ENCODE data around the gene RAP1GDS1.
"Not testable (repeated sequence)": the region's sequence is repeated elsewhere in the genome, so short reads cannot be mapped to it uniquely, and the experiment has no call there.

Gene RAP1GDS1

GRCh38 chr4:98358630-98359248 lies 97.6 kb downstream of the RAP1GDS1 start:
- DNase-seq = no peak

- no peak for DNase-seq
These were observed 98.5 kb downstream of the RAP1GDS1 start for GRCh38 chr4:98359646-98360045.

GRCh38 chr4:98363431-98363830 lies 102.2 kb downstream of the RAP1GDS1 start:
- DNase-seq = no peak

- DNase-seq = not testable (repeated sequence)
These were observed 105.1 kb downstream of the RAP1GDS1 start for GRCh38 chr4:98366275-98366674.

GRCh38 chr4:98368000-98368399 lies 106.8 kb downstream of the RAP1GDS1 start:
- DNase-seq = not testable (repeated sequence)

- no peak for DNase-seq
These were observed 108.1 kb downstream of the RAP1GDS1 start for GRCh38 chr4:98369322-98369721.

- no peak for DNase-seq
These were observed 113.5 kb downstream of the RAP1GDS1 start for GRCh38 chr4:98374643-98375042.

GRCh38 chr4:98377559-98377958 lies 116.4 kb downstream of the RAP1GDS1 start:
- no peak for DNase-seq

GRCh38 chr4:98381306-98381705 lies 120.1 kb downstream of the RAP1GDS1 start:
- no peak for DNase-seq

GRCh38 chr4:98383431-98384106 lies 122.4 kb downstream of the RAP1GDS1 start:
- no peak for DNase-seq

GRCh38 chr4:98385831-98386230 lies 124.6 kb downstream of the RAP1GDS1 start:
- DNase-seq = no peak

GRCh38 chr4:98387345-98388026 lies 126.3 kb downstream of the RAP1GDS1 start:
- no peak for DNase-seq

GRCh38 chr4:98394134-98394533 lies 132.9 kb downstream of the RAP1GDS1 start:
- no peak for DNase-seq

GRCh38 chr4:98399915-98400314 lies 138.7 kb downstream of the RAP1GDS1 start:
- DNase-seq = no peak

GRCh38 chr4:98406819-98407218 lies 145.6 kb downstream of the RAP1GDS1 start:
- DNase-seq = no peak

- no peak for DNase-seq
These were observed 150.5 kb downstream of the RAP1GDS1 start for GRCh38 chr4:98411731-98412130.

- DNase-seq = no peak
These were observed 155.7 kb downstream of the RAP1GDS1 start for GRCh38 chr4:98416844-98417243.

- not testable (repeated sequence) for DNase-seq
These were observed 159.0 kb downstream of the RAP1GDS1 start for GRCh38 chr4:98420151-98420550.

GRCh38 chr4:98421111-98421510 lies 159.9 kb downstream of the RAP1GDS1 start:
- no peak for DNase-seq

- no peak for DNase-seq
These were observed 161.8 kb downstream of the RAP1GDS1 start for GRCh38 chr4:98423009-98423408.

GRCh38 chr4:98430708-98431403 lies 169.7 kb downstream of the RAP1GDS1 start:
- no peak for DNase-seq

GRCh38 chr4:98433691-98434090 lies 172.5 kb downstream of the RAP1GDS1 start:
- peak; percentile 6 for DNase-seq

GRCh38 chr4:98434816-98435215 lies 173.6 kb downstream of the RAP1GDS1 start:
- DNase-seq = no peak

GRCh38 chr4:98444371-98444770 lies 183.2 kb downstream of the RAP1GDS1 start:
- DNase-seq = no peak

All from NCI-H1436 (cell line).